GM12878 (cell line): ENCODE results near the gene CRYGA. TPM values are rescaled to one million over a fixed set of nuclear protein-coding genes. Genes with fewer than 3 reads are reported as not detected.

Source experiments
- ATAC-seq: fragments of 200-7000 bp; cut with Tn5 transposase; 3 replicates; pipeline ENCODE4 v1.9.1; 2020; ENCODE audit warnings: mild to moderate bottlenecking, moderate library complexity
- BruUV-seq: library from RNA; stranded (reverse); fragments of 400-500 nt; replicated peaks from 2 replicates; lab custom pipeline; 2021; lab: Mats Ljungman, UMichigan
- CTCF ChIA-PET: fragments of 300-600 bp; sonication (Branson Sonifier 250); formaldehyde crosslinking; extraction: SDS; loops from one replicate; lab custom pipeline; 2021; ENCODE audit warnings: inconsistent platforms; lab: Yijun Ruan, JAX
- POLR2A ChIA-PET: fragments of 350-600 bp; formaldehyde crosslinking; extraction: SDS; loops from one replicate; lab custom pipeline; 2021; ENCODE audit warnings: inconsistent platforms; lab: Charles Lee
- RAD21 ChIA-PET: fragments of 300-600 bp; sonication (Branson Sonifier 250); formaldehyde crosslinking; loops from one replicate; lab custom pipeline; 2023; ENCODE audit warnings: antibody characterized with exemption; ENCODE audit not compliant: unreplicated experiment; lab: Charles Lee
- SMC1A ChIA-PET: fragments of 300-600 bp; sonication (Branson Sonifier 250); formaldehyde crosslinking; loops from one replicate; lab custom pipeline; 2023; ENCODE audit not compliant: unreplicated experiment, uncharacterized antibody; lab: Charles Lee
- DNase-seq: peaks from one replicate; pipeline ENCODE4 v3.0.0-alpha.2; 2011; ENCODE audit warnings: low read depth, low spot score
- FAIRE-seq: peaks from 3 replicates; lab custom pipeline; 2011; peaks lifted over from hg19 to GRCh38; lab: Jason Lieb, UNC
- H2AFZ ChIP-seq: 2 replicates; pipeline ENCODE4 v1.6.0; 2011; ENCODE audit warnings: low read depth, low read length, control low read depth; ENCODE audit not compliant: control insufficient read depth
- H3K27ac ChIP-seq: 2 replicates; pipeline ENCODE4 v1.5.1; 2011; ENCODE audit warnings: control low read depth; ENCODE audit not compliant: control insufficient read depth, insufficient read depth
- H3K27me3 ChIP-seq, 2 experiments: replicated peaks in 1 of 2; 2 replicates each; pipeline versions ENCODE4 v1.6.0 to v1.6.1; 2011; ENCODE audit warnings: low read length in 1 of 2; ENCODE audit not compliant: control insufficient read depth in 2 of 2, insufficient read depth in 2 of 2
- H3K36me3 ChIP-seq, 2 experiments: 2 replicates each; pipeline ENCODE4 v1.5.1; 2011; ENCODE audit warnings: low read length in 1 of 2; ENCODE audit not compliant: control insufficient read depth in 2 of 2, insufficient read depth in 2 of 2
- H3K4me1 ChIP-seq: 2 replicates; pipeline ENCODE4 v1.6.1; 2011; ENCODE audit warnings: mild to moderate bottlenecking, low read length, moderate library complexity, mixed read lengths; ENCODE audit not compliant: control insufficient read depth, insufficient read depth
- H3K4me2 ChIP-seq: 2 replicates; pipeline ENCODE4 v1.6.0; 2011; ENCODE audit warnings: control low read depth; ENCODE audit not compliant: control insufficient read depth, insufficient read depth
- H3K4me3 ChIP-seq: fragments of 200-600 bp; sonication (generic); 2 replicates; pipeline ENCODE4 v1.5.1; 2016
- H3K79me2 ChIP-seq: 2 replicates; pipeline ENCODE4 v1.6.0; 2011; ENCODE audit warnings: low read length; ENCODE audit not compliant: control insufficient read depth, insufficient read depth
- H3K9ac ChIP-seq: 2 replicates; pipeline ENCODE4 v1.8.0; 2011; ENCODE audit warnings: low read length, control low read depth, mixed read lengths; ENCODE audit not compliant: control insufficient read depth, insufficient read depth
- H3K9me3 ChIP-seq: replicated peaks from 3 replicates; pipeline ENCODE4 v1.5.1; 2011; ENCODE audit warnings: mild to moderate bottlenecking, low read length; ENCODE audit not compliant: control insufficient read depth, insufficient read depth
- H4K20me1 ChIP-seq: 2 replicates; pipeline ENCODE4 v1.6.0; 2011; ENCODE audit not compliant: control insufficient read depth, insufficient read depth
- BRCA1 ChIP-seq: IDR thresholded peaks from 2 replicates; pipeline ENCODE4 v1.6.1; 2011; ENCODE audit warnings: low read depth, low read length, improper control_type of control experiment
- ESRRA ChIP-seq: IDR thresholded peaks from 2 replicates; pipeline ENCODE4 v1.6.1; 2012; ENCODE audit warnings: mild to moderate bottlenecking, low read length, improper control_type of control experiment
- FOXK2 ChIP-seq: fragments of 450-650 bp; IDR thresholded peaks from 2 replicates; pipeline ENCODE4 v1.6.1; 2017; ENCODE audit warnings: mild to moderate bottlenecking, moderate library complexity
- IKZF1 ChIP-seq: fragments of 450-650 bp; conservative IDR thresholded peaks from 2 replicates; pipeline ENCODE4 v1.6.1; 2017; ENCODE audit warnings: antibody characterized with exemption, mild to moderate bottlenecking
- IRF3 ChIP-seq: fragments of 450-650 bp; IDR thresholded peaks from 2 replicates; pipeline ENCODE4 v1.6.1; 2014; ENCODE audit warnings: mild to moderate bottlenecking
- MXI1 ChIP-seq: fragments of 150-350 bp; IDR thresholded peaks from 2 replicates; pipeline ENCODE4 v1.6.1; 2011; ENCODE audit warnings: low read depth, mild to moderate bottlenecking, inconsistent platforms, low read length, improper control_type of control experiment
- NR2C2 ChIP-seq: IDR thresholded peaks from 2 replicates; pipeline ENCODE4 v1.6.1; 2011; ENCODE audit warnings: borderline replicate concordance, low read depth; ENCODE audit not compliant: control insufficient read depth, insufficient read length
- RBBP5 ChIP-seq: fragments of 200-600 bp; sonication (generic); conservative IDR thresholded peaks from 2 replicates; pipeline ENCODE4 v1.6.1; 2016
- SIX5 ChIP-seq: IDR thresholded peaks from 2 replicates; pipeline ENCODE4 v1.6.1; 2011; ENCODE audit warnings: mild to moderate bottlenecking, low read depth, low read length, moderate library complexity; ENCODE audit not compliant: severe bottlenecking
- SMARCA5 ChIP-seq: fragments of 450-650 bp; IDR thresholded peaks from 2 replicates; pipeline ENCODE4 v1.6.1; 2017; ENCODE audit warnings: mild to moderate bottlenecking
- YBX1 ChIP-seq: fragments of 450-650 bp; IDR thresholded peaks from 2 replicates; pipeline ENCODE4 v1.6.1; 2016; ENCODE audit warnings: antibody characterized with exemption
- ZNF217 ChIP-seq: fragments of 450-650 bp; IDR thresholded peaks from 2 replicates; pipeline ENCODE4 v1.6.1; 2017; ENCODE audit warnings: antibody characterized with exemption, mild to moderate bottlenecking
- ZNF687 ChIP-seq: fragments of 450-650 bp; IDR thresholded peaks from 2 replicates; pipeline ENCODE4 v1.6.1; 2017; ENCODE audit warnings: mild to moderate bottlenecking, moderate library complexity
- in situ Hi-C: fragments of 300-500 bp; cut with MboI; formaldehyde crosslinking; loops from 9 replicates; pipeline ENCODE4 v1.14.3; 2018; ENCODE audit warnings: mixed read lengths
- intact Hi-C: fragments of 100-400 bp; cut with micrococcal nuclease; formaldehyde crosslinking; loops from one replicate; pipeline ENCODE4 v1.14.2; 2022; ENCODE audit not compliant: unreplicated experiment
- polyA plus RNA-seq, 11 experiments: library from polyadenylated mRNA; depleted of rRNA in 4 of 11; unstranded in 6 of 11; stranded (reverse) in 5 of 11; fragments of >200 nt; fragmentation: Nextera tagmentation in 4 of 11; fragmentation: Illumina TruSeq in 1 of 11; extraction: Ambion mirVana in 4 of 11; extraction: Trizol in 1 of 11; gene quantifications; 1 replicate in 1 of 11; 2 replicates in 10 of 11; pipeline versions ENCODE4 v1.2.1 to v1.2.3, GENCODE V29; 2011 to 2016; ENCODE audit warnings: inconsistent platforms in 2 of 11, missing spikeins in 2 of 11, low read depth in 1 of 11
- total RNA-seq, 4 experiments: library from RNA; depleted of rRNA in 3 of 4; stranded (reverse); fragments of >200 nt in 3 of 4; fragmentation: Illumina TruSeq in 1 of 4; extraction: Trizol in 1 of 4; gene quantifications; 2 replicates each; pipeline versions ENCODE4 v1.2.1 to v1.2.3, GENCODE V29; 2013 to 2021
- TF ChIP-seq, protein P1 (sequence below): fragments of 450-650 bp; IDR thresholded peaks from 2 replicates; pipeline ENCODE4 v1.6.1; 2017; ENCODE audit warnings: borderline replicate concordance
- TF ChIP-seq, protein P2 (sequence below): fragments of 450-650 bp; IDR thresholded peaks from 2 replicates; pipeline ENCODE4 v1.6.1; 2017; ENCODE audit warnings: mild to moderate bottlenecking
- TF ChIP-seq, protein P3 (sequence below): IDR thresholded peaks from 2 replicates; pipeline ENCODE4 v1.6.1; 2011; ENCODE audit warnings: borderline replicate concordance, low read depth, mild to moderate bottlenecking, moderate library complexity, low read length; ENCODE audit not compliant: insufficient read depth, poor library complexity, severe bottlenecking

The CRYGA gene
- total and polyA plus RNA-seq, 10 of the 15 experiments (the other 5 are each of a cell fraction or from before 2014, with no cell fraction given), result not detected

DNA sequence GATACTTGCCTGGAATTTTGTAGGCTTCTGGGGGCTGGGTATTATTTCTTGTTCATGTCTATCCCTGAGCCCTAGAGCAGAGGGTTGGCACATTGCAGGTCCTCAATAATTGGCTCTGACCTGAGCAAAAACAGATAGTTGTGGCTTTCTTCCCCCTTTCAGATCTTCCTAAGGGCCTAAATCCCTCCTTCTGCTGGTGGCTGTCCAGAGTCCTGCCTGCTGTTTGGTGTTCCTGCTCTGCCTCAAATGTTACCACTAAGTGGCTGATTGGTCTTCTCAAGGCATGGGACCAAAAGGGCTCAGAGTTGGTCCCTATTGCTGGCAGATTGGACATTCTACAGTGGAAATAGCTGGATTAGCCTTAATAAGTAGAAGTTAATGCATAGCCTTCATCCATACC, 16.4 kb downstream of the CRYGA start:
- Histone ChIP-seq H2AFZ (no peak overlapping the region), H3K36me3 (no peaks in the 10 kb centered on the region), H3K4me1 (no peaks in the 10 kb centered on the region), H3K4me3 (no peak overlapping the region), H3K79me2 (no peaks in the 10 kb centered on the region), H4K20me1 (no peaks in the 10 kb centered on the region), H3K27ac (no peak overlapping the region), H3K9me3 (no peaks in the 10 kb centered on the region), H3K4me2 (no peak overlapping the region), H3K9ac (no peak overlapping the region), H3K27me3 (no peaks in the 10 kb centered on the region; a peak in 1 of 4 replicates)
- ChIA-PET RAD21 (no interaction called here), POLR2A (no interaction called here), CTCF (no interaction called here), SMC1A (no interaction called here)
- no peak for ATAC-seq
- intact Hi-C loops, result no loop called here
- in situ Hi-C loops, result no loop called here
- BruUV-seq, result no TSS peak
- no peak for FAIRE-seq
- DNase-seq, result no peak
- TF ChIP-seq, protein P1, sequence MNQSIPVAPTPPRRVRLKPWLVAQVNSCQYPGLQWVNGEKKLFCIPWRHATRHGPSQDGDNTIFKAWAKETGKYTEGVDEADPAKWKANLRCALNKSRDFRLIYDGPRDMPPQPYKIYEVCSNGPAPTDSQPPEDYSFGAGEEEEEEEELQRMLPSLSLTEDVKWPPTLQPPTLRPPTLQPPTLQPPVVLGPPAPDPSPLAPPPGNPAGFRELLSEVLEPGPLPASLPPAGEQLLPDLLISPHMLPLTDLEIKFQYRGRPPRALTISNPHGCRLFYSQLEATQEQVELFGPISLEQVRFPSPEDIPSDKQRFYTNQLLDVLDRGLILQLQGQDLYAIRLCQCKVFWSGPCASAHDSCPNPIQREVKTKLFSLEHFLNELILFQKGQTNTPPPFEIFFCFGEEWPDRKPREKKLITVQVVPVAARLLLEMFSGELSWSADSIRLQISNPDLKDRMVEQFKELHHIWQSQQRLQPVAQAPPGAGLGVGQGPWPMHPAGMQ, result no peak
- TF ChIP-seq YBX1, result no peak
- no peak for TF ChIP-seq ZNF217
- no peak for TF ChIP-seq SIX5
- no peak for TF ChIP-seq MXI1
- no peak for TF ChIP-seq NR2C2
- TF ChIP-seq RBBP5, result no peak
- TF ChIP-seq, protein P2, sequence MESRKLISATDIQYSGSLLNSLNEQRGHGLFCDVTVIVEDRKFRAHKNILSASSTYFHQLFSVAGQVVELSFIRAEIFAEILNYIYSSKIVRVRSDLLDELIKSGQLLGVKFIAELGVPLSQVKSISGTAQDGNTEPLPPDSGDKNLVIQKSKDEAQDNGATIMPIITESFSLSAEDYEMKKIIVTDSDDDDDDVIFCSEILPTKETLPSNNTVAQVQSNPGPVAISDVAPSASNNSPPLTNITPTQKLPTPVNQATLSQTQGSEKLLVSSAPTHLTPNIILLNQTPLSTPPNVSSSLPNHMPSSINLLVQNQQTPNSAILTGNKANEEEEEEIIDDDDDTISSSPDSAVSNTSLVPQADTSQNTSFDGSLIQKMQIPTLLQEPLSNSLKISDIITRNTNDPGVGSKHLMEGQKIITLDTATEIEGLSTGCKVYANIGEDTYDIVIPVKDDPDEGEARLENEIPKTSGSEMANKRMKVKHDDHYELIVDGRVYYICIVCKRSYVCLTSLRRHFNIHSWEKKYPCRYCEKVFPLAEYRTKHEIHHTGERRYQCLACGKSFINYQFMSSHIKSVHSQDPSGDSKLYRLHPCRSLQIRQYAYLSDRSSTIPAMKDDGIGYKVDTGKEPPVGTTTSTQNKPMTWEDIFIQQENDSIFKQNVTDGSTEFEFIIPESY, result no peak
- TF ChIP-seq SMARCA5, result no peak
- no peak for TF ChIP-seq IKZF1
- no peak for TF ChIP-seq IRF3
- TF ChIP-seq BRCA1, result no peak
- TF ChIP-seq FOXK2, result no peak
- TF ChIP-seq, protein P3, sequence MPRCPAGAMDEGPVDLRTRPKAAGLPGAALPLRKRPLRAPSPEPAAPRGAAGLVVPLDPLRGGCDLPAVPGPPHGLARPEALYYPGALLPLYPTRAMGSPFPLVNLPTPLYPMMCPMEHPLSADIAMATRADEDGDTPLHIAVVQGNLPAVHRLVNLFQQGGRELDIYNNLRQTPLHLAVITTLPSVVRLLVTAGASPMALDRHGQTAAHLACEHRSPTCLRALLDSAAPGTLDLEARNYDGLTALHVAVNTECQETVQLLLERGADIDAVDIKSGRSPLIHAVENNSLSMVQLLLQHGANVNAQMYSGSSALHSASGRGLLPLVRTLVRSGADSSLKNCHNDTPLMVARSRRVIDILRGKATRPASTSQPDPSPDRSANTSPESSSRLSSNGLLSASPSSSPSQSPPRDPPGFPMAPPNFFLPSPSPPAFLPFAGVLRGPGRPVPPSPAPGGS, result no peak
- no peak for TF ChIP-seq ESRRA
- no peak for TF ChIP-seq ZNF687
